MCF 10A (cell line): ENCODE measurements around the gene CD7. TPM values are rescaled to one million over a fixed set of nuclear protein-coding genes. Genes with fewer than 3 reads are reported as not detected.
A peak's percentile ranks its signal among the peaks of the same experiment; 100 is the strongest.

Source experiments
- BruUV-seq: library from RNA; stranded (reverse); fragments of 400-500 nt; replicated peaks from 2 replicates; lab custom pipeline; 2021; lab: Mats Ljungman, UMichigan
- CTCF ChIA-PET: fragments of 300-600 bp; sonication (Branson Sonifier 250); formaldehyde crosslinking; extraction: SDS; loops from one replicate; lab custom pipeline; 2021; ENCODE audit warnings: antibody characterized with exemption, inconsistent platforms; lab: Yijun Ruan, JAX
- POLR2A ChIA-PET: fragments of 300-600, 350-650 bp; sonication (Branson Sonifier 250); formaldehyde crosslinking; extraction: SDS; loops from one replicate; lab custom pipeline; 2020; ENCODE audit warnings: antibody characterized with exemption, inconsistent platforms; lab: Yijun Ruan, JAX
- DNase-seq: peaks from one replicate; pipeline ENCODE4 v3.0.0-alpha.2; 2018; ENCODE audit not compliant: unreplicated experiment
- H3K27ac Mint-ChIP-seq: one replicate; pipeline ENCODE4 v1.8.0; 2022; ENCODE audit warnings: mild to moderate bottlenecking, low read depth, mixed read lengths; ENCODE audit not compliant: unreplicated experiment
- H3K27me3 Mint-ChIP-seq: one replicate; pipeline ENCODE4 v1.8.0; 2022; ENCODE audit warnings: mixed read lengths; ENCODE audit not compliant: insufficient read depth, unreplicated experiment
- H3K36me3 Mint-ChIP-seq: one replicate; pipeline ENCODE4 v1.8.0; 2022; ENCODE audit warnings: mild to moderate bottlenecking, moderate library complexity, mixed read lengths; ENCODE audit not compliant: insufficient read depth, unreplicated experiment
- H3K4me1 Mint-ChIP-seq: one replicate; pipeline ENCODE4 v1.8.0; 2022; ENCODE audit warnings: mixed read lengths; ENCODE audit not compliant: insufficient read depth, unreplicated experiment
- H3K4me3 Mint-ChIP-seq: one replicate; pipeline ENCODE4 v1.8.0; 2022; ENCODE audit warnings: mild to moderate bottlenecking, moderate library complexity, mixed read lengths; ENCODE audit not compliant: unreplicated experiment
- H3K9me3 Mint-ChIP-seq: one replicate; pipeline ENCODE4 v1.8.0; 2022; ENCODE audit warnings: mixed read lengths; ENCODE audit not compliant: unreplicated experiment
- intact Hi-C: fragments of 100-400 bp; cut with micrococcal nuclease; formaldehyde crosslinking; loops from 2 replicates; pipeline ENCODE4 v1.14.1; 2022
- total RNA-seq: library from RNA; stranded (reverse); gene quantifications from 2 replicates; pipeline ENCODE4 v1.2.3, GENCODE V29; 2022
- TF ChIP-seq, protein P1 (sequence below): fragments of 200-600 bp; IDR thresholded peaks from one replicate; pipeline ENCODE4 v1.8.0; 2022; ENCODE audit warnings: antibody characterized with exemption, mild to moderate bottlenecking; ENCODE audit not compliant: unreplicated experiment

The CD7 gene
- total RNA-seq, 1 experiment from 2014 or later, result 0.63 TPM

- intact Hi-C loops, result no loop called here
- CTCF ChIA-PET, result no interaction called here
- H3K27ac Mint-ChIP-seq, result no peak overlapping the region
Observed at GRCh38 chr17:82274134-82275020, 43.0 kb downstream of the CD7 start.

GRCh38 chr17:82273327-82274133, 43.9 kb downstream of the CD7 start, which contains the start of gene CSNK1D:
Gene CSNK1D (minus strand): TSS chr17:82273700. CDS start chr17:82273381, 319 bp downstream.
- no peaks in the 10 kb centered on the region for H3K27me3 Mint-ChIP-seq
- peak within 1 kb of the TSS; percentile 77 for H3K4me3 Mint-ChIP-seq
- intact Hi-C loops, result no loop called here
- DNase-seq, result peak; percentile 88
- peak within 1 kb of the TSS; percentile 100 for H3K27ac Mint-ChIP-seq
- H3K36me3 Mint-ChIP-seq, result peaks cover 47% of the 10 kb centered on the region
- CTCF ChIA-PET, result no interaction called here
- POLR2A ChIA-PET, result interaction anchor here (0.6 to 2.3 kb wide), 19 partner anchors 9 to 222 kb away, joined by 3 to 38 read pairs (median 4); partner anchors contain the start of gene SECTM1
- H3K9me3 Mint-ChIP-seq, result no peaks in the 10 kb centered on the region
- H3K4me1 Mint-ChIP-seq, result peaks cover 16% of the 10 kb centered on the region
- no TSS peak for BruUV-seq
- TF ChIP-seq, protein P1, sequence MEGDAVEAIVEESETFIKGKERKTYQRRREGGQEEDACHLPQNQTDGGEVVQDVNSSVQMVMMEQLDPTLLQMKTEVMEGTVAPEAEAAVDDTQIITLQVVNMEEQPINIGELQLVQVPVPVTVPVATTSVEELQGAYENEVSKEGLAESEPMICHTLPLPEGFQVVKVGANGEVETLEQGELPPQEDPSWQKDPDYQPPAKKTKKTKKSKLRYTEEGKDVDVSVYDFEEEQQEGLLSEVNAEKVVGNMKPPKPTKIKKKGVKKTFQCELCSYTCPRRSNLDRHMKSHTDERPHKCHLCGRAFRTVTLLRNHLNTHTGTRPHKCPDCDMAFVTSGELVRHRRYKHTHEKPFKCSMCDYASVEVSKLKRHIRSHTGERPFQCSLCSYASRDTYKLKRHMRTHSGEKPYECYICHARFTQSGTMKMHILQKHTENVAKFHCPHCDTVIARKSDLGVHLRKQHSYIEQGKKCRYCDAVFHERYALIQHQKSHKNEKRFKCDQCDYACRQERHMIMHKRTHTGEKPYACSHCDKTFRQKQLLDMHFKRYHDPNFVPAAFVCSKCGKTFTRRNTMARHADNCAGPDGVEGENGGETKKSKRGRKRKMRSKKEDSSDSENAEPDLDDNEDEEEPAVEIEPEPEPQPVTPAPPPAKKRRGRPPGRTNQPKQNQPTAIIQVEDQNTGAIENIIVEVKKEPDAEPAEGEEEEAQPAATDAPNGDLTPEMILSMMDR, result no peak

More at GRCh38 chr17:82274134-82275020, 43.0 kb downstream of the CD7 start:
- no peak for DNase-seq
- TF ChIP-seq, protein P1, result no peak
- H3K36me3 Mint-ChIP-seq, result peaks cover 42% of the 10 kb centered on the region
- H3K27me3 Mint-ChIP-seq, result no peaks in the 10 kb centered on the region
- POLR2A ChIA-PET, result interaction anchor here (0.7 to 2.3 kb wide), 11 partner anchors 9 to 221 kb away, joined by 3 to 38 read pairs (median 6); no protein-coding TSS in a partner anchor
- peaks cover 12% of the 10 kb centered on the region for H3K4me1 Mint-ChIP-seq
- TSS peak; percentile 25 for BruUV-seq
- no peaks in the 10 kb centered on the region for H3K9me3 Mint-ChIP-seq
- peak overlapping the region; percentile 77 for H3K4me3 Mint-ChIP-seq

DNA sequence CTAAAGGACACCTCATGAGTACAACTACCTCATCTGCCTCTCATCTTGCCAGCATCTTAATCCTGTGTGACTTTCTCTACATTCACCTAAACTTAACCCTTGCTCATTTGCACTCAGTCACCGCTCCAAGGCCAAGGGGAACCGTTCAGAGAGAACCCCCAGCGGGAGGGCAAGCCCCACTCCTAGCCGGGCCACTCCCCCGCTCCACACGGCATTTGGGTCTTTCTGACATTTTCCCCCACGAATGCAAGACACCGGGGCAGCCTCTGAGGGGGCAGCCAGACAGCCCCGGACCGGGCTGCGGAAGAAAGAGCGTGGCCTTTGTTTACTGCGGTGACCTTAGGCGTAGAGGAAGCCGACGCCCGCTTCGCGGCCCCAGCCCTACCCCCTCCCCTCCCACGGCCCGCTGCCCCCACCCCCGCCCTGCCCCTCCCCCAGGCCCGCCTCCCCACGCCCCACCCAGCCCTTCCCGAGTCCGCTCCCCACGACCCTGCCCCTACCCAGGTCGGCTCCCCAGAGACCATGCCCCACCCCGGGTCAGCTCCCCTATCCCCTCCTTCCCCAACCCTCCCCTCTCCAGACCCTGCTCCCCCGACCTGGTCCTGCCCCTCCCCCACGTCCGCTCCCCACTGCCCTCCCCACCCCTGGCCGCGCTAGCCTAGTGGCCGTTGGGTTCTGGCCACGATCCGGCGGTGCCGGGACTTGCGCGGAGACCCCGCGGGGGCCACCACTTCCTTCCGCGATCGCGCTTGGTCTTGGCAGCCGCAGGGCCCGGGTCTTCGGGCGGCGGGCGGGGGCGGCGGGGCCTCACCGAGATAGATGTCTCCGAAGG, 44.7 kb downstream of the CD7 start:
- intact Hi-C loops, result no loop called here
- CTCF ChIA-PET, result no interaction called here
- BruUV-seq, result no TSS peak
- Mint-ChIP-seq H3K4me3 (peak overlapping the region; percentile 77), H3K36me3 (peaks cover 55% of the 10 kb centered on the region), H3K27ac (peak overlapping the region; percentile 100), H3K27me3 (no peaks in the 10 kb centered on the region), H3K4me1 (peaks cover 23% of the 10 kb centered on the region), H3K9me3 (no peaks in the 10 kb centered on the region)
- POLR2A ChIA-PET, result interaction anchor here (0.6 to 2.3 kb wide), 17 partner anchors 10 to 223 kb away, joined by 3 to 38 read pairs (median 4); partner anchors contain the start of gene SECTM1
- TF ChIP-seq, protein P1, result no peak
- DNase-seq, result no peak
